Fibroblast of villous mesenchyme (primary cell): ENCODE measurements around the gene SLC7A9. TPM values are rescaled to one million over a fixed set of nuclear protein-coding genes. Genes with fewer than 3 reads are reported as not detected.

Source experiments
- DNase-seq: peaks from one replicate; pipeline ENCODE4 v3.0.0-alpha.2; 2010; ENCODE audit warnings: low read depth
- H3K4me3 ChIP-seq: 2 replicates; pipeline ENCODE4 v1.5.1; 2011; ENCODE audit warnings: low read depth, mild to moderate bottlenecking, low read length
- CTCF ChIP-seq: IDR thresholded peaks from 2 replicates; pipeline ENCODE4 v1.5.1; 2012; ENCODE audit warnings: low read depth, mild to moderate bottlenecking, low read length; ENCODE audit not compliant: insufficient read depth
- total RNA-seq: library from RNA; depleted of rRNA; stranded (reverse); fragments of >200 nt; gene quantifications from 2 replicates; pipeline ENCODE4 v1.2.3, GENCODE V29; 2012

SLC7A9 gene
- total RNA-seq, 1 donor = not detected

GRCh38 chr19:32910874-32911273 is 41.3 kb upstream of the SLC7A9 start:
- TF ChIP-seq CTCF = no peak
- no peak for DNase-seq
- H3K4me3 ChIP-seq = no peak overlapping the region

- DNase-seq = no peak
- TF ChIP-seq CTCF = no peak
- no peak overlapping the region for H3K4me3 ChIP-seq
These were observed 40.5 kb upstream of the SLC7A9 start for GRCh38 chr19:32910094-32910493.

GRCh38 chr19:32909257-32909656 is 39.7 kb upstream of the SLC7A9 start:
- no peak overlapping the region for H3K4me3 ChIP-seq
- TF ChIP-seq CTCF = no peak
- peak; percentile 10 for DNase-seq

GRCh38 chr19:32908641-32909190 is 39.1 kb upstream of the SLC7A9 start:
- no peak overlapping the region for H3K4me3 ChIP-seq
- TF ChIP-seq CTCF = no peak
- no peak for DNase-seq

- no peak for TF ChIP-seq CTCF
- DNase-seq = no peak
- H3K4me3 ChIP-seq = no peak overlapping the region
These were observed 32.9 kb upstream of the SLC7A9 start for GRCh38 chr19:32902448-32902847.

GRCh38 chr19:32901504-32902161 is 32.1 kb upstream of the SLC7A9 start:
- DNase-seq = no peak
- H3K4me3 ChIP-seq = no peak overlapping the region
- no peak for TF ChIP-seq CTCF
